IMR-90 (cell line): ENCODE data around the gene PRKN.

Experiments
- BHLHE40 ChIP-seq: fragments of 150-350 bp; IDR thresholded peaks from 2 replicates; pipeline ENCODE4 v1.6.1; 2016; ENCODE audit warnings: mild to moderate bottlenecking, low read depth, low read length
- ELK1 ChIP-seq: fragments of 150-350 bp; IDR thresholded peaks from 2 replicates; pipeline ENCODE4 v1.6.1; 2016; ENCODE audit warnings: low read depth, mild to moderate bottlenecking, low read length, moderate library complexity, borderline replicate concordance
- FOS ChIP-seq: fragments of 150-350 bp; IDR thresholded peaks from 2 replicates; pipeline ENCODE4 v1.6.1; 2016; ENCODE audit warnings: low read depth, low read length
- MXI1 ChIP-seq: IDR thresholded peaks from 2 replicates; pipeline ENCODE4 v1.6.1; 2012; ENCODE audit warnings: low read depth, mild to moderate bottlenecking, low read length, moderate library complexity, borderline replicate concordance
- POLR2A ChIP-seq: IDR thresholded peaks from 2 replicates; pipeline ENCODE4 v1.6.1; 2012; ENCODE audit warnings: mild to moderate bottlenecking, low read depth, low read length
- RAD21 ChIP-seq: IDR thresholded peaks from 2 replicates; pipeline ENCODE4 v1.6.1; 2012; ENCODE audit warnings: low read length, improper control_type of control experiment
- TF ChIP-seq, protein P1 (sequence below): conservative IDR thresholded peaks from 2 replicates; pipeline ENCODE4 v1.5.1; 2012; ENCODE audit warnings: mild to moderate bottlenecking, low read depth, low read length, improper control_type of control experiment

- no peak for TF ChIP-seq MXI1
- TF ChIP-seq, protein P1, sequence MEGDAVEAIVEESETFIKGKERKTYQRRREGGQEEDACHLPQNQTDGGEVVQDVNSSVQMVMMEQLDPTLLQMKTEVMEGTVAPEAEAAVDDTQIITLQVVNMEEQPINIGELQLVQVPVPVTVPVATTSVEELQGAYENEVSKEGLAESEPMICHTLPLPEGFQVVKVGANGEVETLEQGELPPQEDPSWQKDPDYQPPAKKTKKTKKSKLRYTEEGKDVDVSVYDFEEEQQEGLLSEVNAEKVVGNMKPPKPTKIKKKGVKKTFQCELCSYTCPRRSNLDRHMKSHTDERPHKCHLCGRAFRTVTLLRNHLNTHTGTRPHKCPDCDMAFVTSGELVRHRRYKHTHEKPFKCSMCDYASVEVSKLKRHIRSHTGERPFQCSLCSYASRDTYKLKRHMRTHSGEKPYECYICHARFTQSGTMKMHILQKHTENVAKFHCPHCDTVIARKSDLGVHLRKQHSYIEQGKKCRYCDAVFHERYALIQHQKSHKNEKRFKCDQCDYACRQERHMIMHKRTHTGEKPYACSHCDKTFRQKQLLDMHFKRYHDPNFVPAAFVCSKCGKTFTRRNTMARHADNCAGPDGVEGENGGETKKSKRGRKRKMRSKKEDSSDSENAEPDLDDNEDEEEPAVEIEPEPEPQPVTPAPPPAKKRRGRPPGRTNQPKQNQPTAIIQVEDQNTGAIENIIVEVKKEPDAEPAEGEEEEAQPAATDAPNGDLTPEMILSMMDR = no peak
- no peak for TF ChIP-seq RAD21
- TF ChIP-seq POLR2A = no peak
- TF ChIP-seq ELK1 = no peak
- TF ChIP-seq FOS = no peak
- no peak for TF ChIP-seq BHLHE40
These were observed 230.2 kb downstream of the PRKN start for GRCh38 chr6:162497389-162497788.
